HG03095 (cell line): ENCODE measurements around the gene CA7.

Experiments used
- ATAC-seq: cut with Tn5 transposase; IDR thresholded peaks from one replicate; pipeline ENCODE4 v1.9.1; 2021; ENCODE audit warnings: moderate library complexity; ENCODE audit not compliant: unreplicated experiment

CA7 gene

GRCh38 chr16:66844342-66845079 lies at the start of gene CA7:
Gene CA7, plus strand, starts transcription at chr16:66844414. Its CDS starts 74 bp downstream, at chr16:66844488.
- no peak for ATAC-seq

DNA sequence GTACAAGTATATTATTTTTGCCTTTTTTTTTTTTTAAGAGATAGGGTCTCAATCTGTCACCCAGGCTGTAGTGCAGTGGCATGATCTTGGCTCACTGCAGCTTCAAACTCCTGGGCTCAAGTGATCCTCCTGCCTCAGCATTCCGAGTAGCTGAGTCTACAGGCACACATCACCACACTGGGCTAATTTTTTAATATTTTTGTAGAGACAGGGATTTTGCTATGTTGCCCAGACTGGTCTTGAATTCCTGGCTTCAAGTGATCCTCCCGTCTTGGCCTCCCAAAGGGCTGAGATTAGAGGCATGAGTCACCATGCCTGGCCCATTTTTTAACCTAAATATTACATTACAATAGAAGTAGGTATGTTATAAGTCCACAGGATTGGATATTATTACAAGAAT lies 46.1 kb upstream of the CA7 start:
- no peak for ATAC-seq

- ATAC-seq, result no peak
Measured at GRCh38 chr16:66800856-66801255, 43.4 kb upstream of the CA7 start.

DNA sequence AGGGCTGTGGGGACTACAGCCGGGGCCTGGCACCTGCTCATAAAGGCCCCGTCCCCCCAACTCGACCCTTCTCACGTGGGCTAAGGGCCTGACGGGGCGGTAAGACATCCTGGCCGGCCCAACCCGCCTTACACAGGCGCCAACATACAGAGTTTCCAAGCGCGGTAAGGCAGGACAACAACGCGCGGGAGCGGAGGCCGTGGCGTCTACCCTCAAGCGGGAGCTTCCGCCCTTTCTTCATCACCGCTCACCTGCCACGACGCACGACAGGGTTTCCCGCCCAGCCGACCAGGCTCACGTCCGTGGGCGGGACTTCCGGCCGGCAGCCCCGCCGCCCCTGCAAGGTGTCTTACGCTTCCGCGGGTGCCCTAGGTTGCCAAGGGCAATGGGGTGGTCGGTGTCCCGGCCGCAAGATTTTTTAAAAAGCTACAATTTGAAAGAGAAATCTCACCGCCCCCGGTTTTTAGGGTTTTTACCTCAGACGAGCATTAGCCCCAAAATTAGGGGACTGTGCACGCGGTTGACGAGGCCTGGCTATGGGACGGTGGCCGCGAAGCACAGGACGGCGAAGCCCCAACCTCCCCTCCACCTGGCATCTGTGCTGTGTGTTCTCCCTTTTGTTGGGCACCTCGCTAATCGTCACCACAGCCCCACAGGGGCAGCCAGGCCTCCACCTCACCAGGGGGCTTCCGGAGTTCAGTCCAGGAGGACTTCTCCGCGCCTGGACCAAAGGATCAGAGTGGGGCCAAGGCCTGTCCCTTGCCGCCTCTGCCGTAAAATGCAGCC lies 42.7 kb upstream of the CA7 start, which contains the start of gene TERB1:
TSS of gene TERB1 (minus strand) at position 265 of the 786 bp plus-strand sequence. CDS start 4,786 bp downstream, outside the sequence.
- ATAC-seq, result no peak

GRCh38 chr16:66802159-66802558 lies 42.1 kb upstream of the CA7 start:
- ATAC-seq, result no peak

DNA sequence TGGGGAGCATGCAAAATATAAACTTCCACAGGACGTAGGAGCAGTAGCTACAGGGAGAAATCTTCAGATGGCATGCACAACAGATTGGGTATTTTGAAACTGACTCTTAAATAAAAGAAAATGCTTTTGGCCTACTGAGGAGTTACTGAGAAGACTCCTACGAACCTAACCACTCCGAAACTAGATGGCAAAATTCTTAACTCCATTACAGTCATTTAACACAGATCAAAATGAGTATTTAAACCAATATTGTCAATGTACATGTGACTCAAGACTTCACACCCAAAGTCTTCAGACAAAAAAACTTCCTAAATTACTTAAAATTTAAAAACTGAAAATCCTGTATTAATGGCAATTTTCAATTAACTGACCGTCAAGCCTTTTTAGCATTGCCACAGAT lies 34.4 kb upstream of the CA7 start:
- no peak for ATAC-seq

DNA sequence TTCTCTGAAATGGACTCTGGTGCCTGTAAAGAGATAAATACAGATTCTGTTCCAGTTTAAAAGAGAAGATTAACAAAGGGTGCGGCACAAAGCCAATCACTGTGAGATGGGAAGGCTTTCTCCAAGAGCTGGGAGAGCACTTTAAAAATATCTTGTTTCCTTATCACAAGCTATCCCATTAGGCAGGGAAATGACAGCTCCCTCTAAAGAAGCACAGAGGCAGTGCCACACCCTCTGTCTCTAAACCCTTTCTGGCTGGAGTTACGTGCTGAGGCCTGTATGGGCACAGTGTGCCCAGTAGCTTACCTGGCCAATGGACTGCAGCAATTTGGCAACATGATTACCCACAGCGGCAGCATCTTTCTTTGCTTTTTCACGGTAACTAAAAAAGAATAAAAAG lies 33.8 kb upstream of the CA7 start:
- ATAC-seq, result no peak

GRCh38 chr16:66811043-66811442 lies 33.2 kb upstream of the CA7 start:
- no peak for ATAC-seq

DNA sequence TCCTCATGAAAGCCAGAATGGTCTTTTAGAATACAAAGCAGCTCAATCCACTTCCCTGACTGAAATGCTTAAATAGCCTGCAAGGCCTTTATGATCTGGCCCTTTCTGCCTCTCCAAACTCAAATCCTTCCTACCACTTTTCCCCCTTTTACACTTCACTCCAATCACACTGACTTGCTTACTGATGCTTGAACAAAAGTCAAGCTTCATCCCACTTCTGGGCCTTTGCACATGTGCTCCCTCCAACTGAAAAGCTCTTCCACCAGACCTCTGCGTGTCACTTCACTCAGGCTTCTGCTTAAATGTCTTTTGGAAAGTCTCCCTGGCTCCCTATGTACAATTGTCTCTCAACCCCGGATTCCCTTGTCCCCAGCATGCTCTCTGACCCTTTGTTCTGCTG lies 29.5 kb upstream of the CA7 start:
- ATAC-seq, result no peak

- ATAC-seq, result no peak
Measured at GRCh38 chr16:66824006-66824405, 20.2 kb upstream of the CA7 start.

DNA sequence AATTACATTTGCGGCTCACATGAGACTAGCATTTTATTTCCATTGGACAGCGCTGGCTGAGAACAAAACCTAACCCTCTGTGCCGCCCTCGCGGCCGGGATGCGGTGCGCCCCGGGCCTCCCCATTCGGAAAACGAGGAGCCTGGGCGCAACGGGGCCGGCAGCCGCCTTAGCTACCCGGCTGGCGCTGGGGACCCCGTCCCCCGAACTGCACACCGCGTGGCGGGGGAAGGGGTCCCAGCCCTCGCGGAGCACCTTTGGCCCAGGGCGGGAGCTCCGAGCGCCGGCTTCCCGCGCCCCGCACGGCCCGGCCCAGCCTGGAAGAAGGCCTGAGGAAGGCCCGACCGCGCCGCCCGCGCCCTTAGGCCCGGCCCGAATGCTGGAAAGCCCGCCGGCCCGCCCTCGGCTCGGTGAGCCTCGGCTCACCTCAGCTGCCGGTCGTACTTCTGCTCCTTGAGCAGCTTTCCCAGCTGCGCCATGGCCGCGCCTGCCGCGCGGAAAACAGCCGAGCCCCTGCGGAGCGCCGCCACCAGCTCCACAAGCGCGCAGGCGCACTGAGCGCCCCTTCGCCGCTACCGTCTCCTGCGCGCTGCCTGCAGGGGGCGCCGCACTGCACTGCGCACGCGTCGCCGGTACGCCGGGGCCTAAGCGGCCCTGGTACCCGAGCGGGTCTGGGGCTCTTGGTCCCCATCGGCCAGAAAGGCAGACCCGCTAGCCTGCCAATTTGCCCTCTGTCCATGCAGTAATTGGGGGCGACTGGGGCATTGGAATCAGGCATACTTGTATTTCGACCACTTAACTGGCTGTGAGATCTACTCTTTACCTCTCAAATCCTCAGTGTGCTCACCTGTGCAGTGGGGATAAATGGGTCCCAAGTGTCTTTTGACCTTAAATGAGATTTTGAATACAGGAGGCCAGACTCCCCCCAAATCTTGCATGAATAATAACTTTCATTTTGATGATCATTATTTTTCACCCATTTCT lies 13.5 kb upstream of the CA7 start, which contains the start of gene NAE1:
TSS of gene NAE1 (minus strand) at position 555 of the 983 bp plus-strand sequence. CDS start at position 478, 77 bp downstream.
- ATAC-seq, result peak; percentile 88

- ATAC-seq, result no peak
Measured at GRCh38 chr16:66832190-66832589, 12.0 kb upstream of the CA7 start.

GRCh38 chr16:66832661-66833305 lies 11.4 kb upstream of the CA7 start:
- no peak for ATAC-seq

- no peak for ATAC-seq
Measured at GRCh38 chr16:66834746-66835145, 9.5 kb upstream of the CA7 start.

DNA sequence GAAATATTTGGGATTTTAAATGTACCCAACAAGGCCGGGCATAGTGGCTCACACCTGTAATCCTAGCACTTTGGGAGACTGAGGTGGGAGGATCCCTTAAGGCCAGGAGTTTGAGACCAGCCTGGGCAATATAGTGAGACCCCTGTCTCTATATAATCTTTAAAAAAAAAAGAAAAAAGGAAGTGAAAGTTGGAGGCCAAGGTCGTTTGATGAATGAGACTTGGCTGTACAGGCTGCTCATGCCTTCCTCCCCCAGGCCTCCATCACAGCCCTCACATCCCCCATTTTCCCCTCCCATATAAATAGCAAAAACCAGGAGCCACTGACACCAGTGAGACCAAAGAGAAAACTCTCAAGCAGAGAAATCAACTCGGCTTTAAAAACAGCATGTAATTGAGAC lies 3.3 kb upstream of the CA7 start:
- ATAC-seq, result no peak

DNA sequence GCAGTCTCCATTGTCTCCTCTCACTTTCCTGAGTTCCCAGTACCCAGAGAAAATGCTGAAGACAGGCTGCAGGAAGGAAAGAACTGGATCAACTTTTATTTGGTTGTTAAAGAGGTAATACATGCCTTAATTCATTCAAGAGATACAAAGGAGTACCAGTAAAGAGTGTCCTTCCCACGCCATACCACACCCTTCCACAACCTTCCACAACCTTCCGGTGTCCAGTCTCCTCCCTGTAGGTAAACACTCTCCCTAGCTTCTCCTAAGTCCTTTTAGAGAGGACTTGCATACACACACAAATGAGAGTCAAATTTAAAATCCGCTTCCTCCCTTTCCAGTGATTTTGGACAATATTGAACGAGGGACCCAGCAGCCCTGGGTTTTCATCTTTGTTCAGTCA lies 2.8 kb upstream of the CA7 start:
- no peak for ATAC-seq

DNA sequence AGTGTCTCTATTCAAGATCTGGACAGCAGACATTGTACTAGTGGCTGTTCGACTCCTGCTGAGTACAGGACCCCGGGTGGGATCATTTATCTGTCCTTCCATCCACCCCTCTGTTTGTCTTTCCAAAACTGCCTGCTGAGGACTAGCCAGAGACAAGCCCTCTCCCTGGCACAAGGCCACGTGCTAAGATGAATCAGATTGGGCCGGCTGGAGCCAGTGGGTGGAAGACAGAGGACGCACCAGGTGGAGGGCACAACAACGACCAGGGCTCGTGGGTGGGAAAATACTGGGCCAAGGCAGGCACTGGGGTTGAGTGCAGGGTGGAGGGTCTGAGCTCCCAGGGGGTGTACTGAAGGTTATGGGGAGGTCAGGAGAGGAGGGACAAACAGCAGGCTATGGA lies 1.4 kb upstream of the CA7 start:
- ATAC-seq, result no peak

GRCh38 chr16:66843191-66843590 lies 1.0 kb upstream of the CA7 start:
- no peak for ATAC-seq

GRCh38 chr16:66844009-66844341 lies 239 bp upstream of the CA7 start:
- no peak for ATAC-seq

DNA sequence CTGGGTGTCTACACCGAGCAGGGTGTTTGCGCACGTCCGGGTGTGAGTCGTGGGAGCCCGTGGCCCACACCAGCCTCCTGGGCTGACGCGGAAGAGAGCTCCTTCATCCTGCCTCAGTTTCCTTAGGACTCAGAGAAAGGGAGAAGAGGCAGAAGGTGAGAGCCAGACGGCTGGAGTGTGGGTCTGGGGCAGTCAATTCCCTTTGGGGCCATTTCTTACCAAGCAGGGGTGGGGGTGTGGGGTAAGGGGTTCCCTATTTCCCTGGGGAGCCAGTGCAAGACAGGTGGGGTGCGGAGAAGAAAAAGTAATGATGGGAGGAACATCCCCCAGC lies 831 bp downstream of the CA7 start:
- no peak for ATAC-seq

DNA sequence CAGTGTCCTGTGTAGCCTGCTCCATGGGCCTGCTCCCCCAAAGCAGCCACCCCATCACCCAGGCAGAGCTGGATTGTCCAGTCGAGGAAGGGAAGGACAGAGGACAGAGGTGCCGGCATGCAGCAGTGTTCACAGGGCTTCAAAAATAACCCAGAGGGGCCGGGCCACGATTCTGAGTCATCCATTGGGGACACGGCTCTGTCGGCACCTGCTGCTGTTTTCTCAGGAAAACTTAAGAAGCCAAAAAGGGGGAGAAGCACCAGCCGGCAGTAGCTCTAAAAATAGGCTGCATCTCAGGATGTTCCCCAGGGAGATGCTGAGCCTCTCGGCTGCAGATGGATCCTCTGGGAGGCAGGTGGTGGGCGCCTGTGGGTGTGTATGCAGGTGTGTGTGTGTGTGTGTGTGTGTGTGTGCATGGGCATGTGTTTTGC lies 1.6 kb downstream of the CA7 start:
- no peak for ATAC-seq
